ENCODE results near the gene DEFB116.

The DEFB116 gene

GRCh38 chr20:31278178-31278577 is 30.2 kb downstream of the DEFB116 start:
- Histone ChIP-seq H3K27ac (no peak overlapping the region), H3K4me1 (no peaks in the 10 kb centered on the region), H3K9me3 (peaks cover 0 to 17% (median 16%) of the 10 kb centered on the region in 3 donors), H3K36me3 (no peaks in the 10 kb centered on the region), H3K27me3 (no peaks in the 10 kb centered on the region), H3K4me3 (no peak overlapping the region)
- TF ChIP-seq CTCF (IDR thresholded peaks at IDR 0.05): no peak
- intact Hi-C loops (cut with DNase I; ENCODE audit: low total_unique reads): no loop called here
- no peak for DNase-seq

- H3K4me1 ChIP-seq: no peaks in the 10 kb centered on the region
- DNase-seq: no peak
- H3K36me3 ChIP-seq: no peaks in the 10 kb centered on the region
- H3K27ac ChIP-seq: no peak overlapping the region
- no peak overlapping the region for H3K4me3 ChIP-seq
- no peaks in the 10 kb centered on the region for H3K27me3 ChIP-seq
- intact Hi-C loops (cut with DNase I; ENCODE audit: low total_unique reads): no loop called here
- TF ChIP-seq CTCF (IDR thresholded peaks at IDR 0.05): no peak
- H3K9me3 ChIP-seq: peaks cover 5 to 49% (median 39%) of the 10 kb centered on the region in 3 donors
Observed at GRCh38 chr20:31274441-31274840, 33.9 kb downstream of the DEFB116 start.

GRCh38 chr20:31260326-31260932 is 48.0 kb downstream of the DEFB116 start:
- no peaks in the 10 kb centered on the region for H3K9me3 ChIP-seq
- no peaks in the 10 kb centered on the region for H3K4me1 ChIP-seq
- intact Hi-C loops (cut with DNase I; ENCODE audit: low total_unique reads): no loop called here
- no peak overlapping the region for H3K27ac ChIP-seq
- TF ChIP-seq CTCF (IDR thresholded peaks at IDR 0.05): no peak
- H3K27me3 ChIP-seq: no peaks in the 10 kb centered on the region
- H3K4me3 ChIP-seq: no peak overlapping the region
- H3K36me3 ChIP-seq: no peaks in the 10 kb centered on the region
- DNase-seq: no peak

GRCh38 chr20:31257364-31257763 is 51.0 kb downstream of the DEFB116 start, which contains the start of gene DEFB115:
Gene DEFB115 (plus strand): TSS chr20:31257664. CDS start chr20:31257664, 0 bp downstream.
- intact Hi-C loops (cut with DNase I; ENCODE audit: low total_unique reads): no loop called here
- H3K36me3 ChIP-seq: no peaks in the 10 kb centered on the region
- no peaks in the 10 kb centered on the region for H3K4me1 ChIP-seq
- TF ChIP-seq CTCF (IDR thresholded peaks at IDR 0.05): no peak
- no peaks in the 10 kb centered on the region for H3K27me3 ChIP-seq
- no peak within 1 kb of the TSS for H3K27ac ChIP-seq
- no peaks in the 10 kb centered on the region for H3K9me3 ChIP-seq
- no peak within 1 kb of the TSS for H3K4me3 ChIP-seq
- no peak for DNase-seq

- H3K9me3 ChIP-seq: no peaks in the 10 kb centered on the region
- H3K36me3 ChIP-seq: no peaks in the 10 kb centered on the region
- no peaks in the 10 kb centered on the region for H3K4me1 ChIP-seq
- H3K27me3 ChIP-seq: no peaks in the 10 kb centered on the region
- H3K27ac ChIP-seq: no peak overlapping the region
- no peak for DNase-seq
- TF ChIP-seq CTCF (IDR thresholded peaks at IDR 0.05): no peak
- intact Hi-C loops (cut with DNase I; ENCODE audit: low total_unique reads): no loop called here
- no peak overlapping the region for H3K4me3 ChIP-seq
Observed at GRCh38 chr20:31256959-31257358, 51.4 kb downstream of the DEFB116 start.

All from tibial artery (tissue), 4 donors.